Right lobe of liver (tissue), 4 donors: Measurements from ENCODE around the gene MACROD2.

Source experiments
- POLR2A ChIP-seq: fragments of 450-650 bp; IDR thresholded peaks from one replicate; pipeline ENCODE4 v1.6.1; 2017; ENCODE audit warnings: antibody characterized with exemption, mild to moderate bottlenecking
- TF ChIP-seq, protein P1 (sequence below), 4 donors: fragments of 200-600 bp in 3 of 4; fragments of 450-650 bp in 1 of 4; IDR thresholded peaks; one replicate each; pipeline versions ENCODE4 v1.5.1 to v1.8.0; 2016 to 2022; ENCODE audit warnings: antibody characterized with exemption in 4 of 4, mild to moderate bottlenecking in 2 of 4
- donor health status: DM: no; HTN: no; CAD: no.
- donor health status: DM: no; HTN: no; CAD: no.
- donor health status: DM: no; HTN: yes; CAD: no.

DNA sequence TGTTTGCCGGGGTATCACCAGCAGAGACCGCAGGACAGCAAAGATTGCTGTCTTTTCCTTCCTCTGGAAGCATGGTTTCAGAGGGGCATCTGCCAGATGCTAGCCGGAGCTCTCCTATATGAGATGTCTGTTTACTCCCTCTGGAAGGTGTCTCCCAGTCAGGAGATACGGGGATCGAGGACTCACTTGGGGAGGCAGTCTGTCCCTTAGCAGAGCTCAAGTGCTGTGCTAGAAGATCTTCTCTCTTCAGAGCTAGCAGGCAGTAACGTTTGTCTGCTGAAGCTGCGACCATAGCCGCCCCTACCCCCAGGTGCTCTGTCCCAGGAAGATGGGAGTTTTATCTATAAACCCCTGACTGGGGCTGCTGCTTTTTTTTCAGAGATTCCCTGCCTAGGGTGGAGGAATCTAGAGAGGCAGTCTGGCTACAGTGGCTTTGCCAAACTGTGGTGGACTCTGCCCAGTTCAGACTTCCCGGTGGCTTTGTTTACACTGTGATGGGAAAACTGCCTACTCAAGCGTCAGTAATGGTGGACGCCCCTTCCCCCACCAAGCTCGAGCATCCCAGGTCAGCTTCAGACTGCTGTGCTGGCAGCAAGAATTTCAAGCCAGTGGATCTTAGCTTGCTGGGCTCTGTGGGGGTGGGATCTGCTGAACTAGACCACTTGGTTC is 475.0 kb downstream of the MACROD2 start:
- TF ChIP-seq, protein P1, sequence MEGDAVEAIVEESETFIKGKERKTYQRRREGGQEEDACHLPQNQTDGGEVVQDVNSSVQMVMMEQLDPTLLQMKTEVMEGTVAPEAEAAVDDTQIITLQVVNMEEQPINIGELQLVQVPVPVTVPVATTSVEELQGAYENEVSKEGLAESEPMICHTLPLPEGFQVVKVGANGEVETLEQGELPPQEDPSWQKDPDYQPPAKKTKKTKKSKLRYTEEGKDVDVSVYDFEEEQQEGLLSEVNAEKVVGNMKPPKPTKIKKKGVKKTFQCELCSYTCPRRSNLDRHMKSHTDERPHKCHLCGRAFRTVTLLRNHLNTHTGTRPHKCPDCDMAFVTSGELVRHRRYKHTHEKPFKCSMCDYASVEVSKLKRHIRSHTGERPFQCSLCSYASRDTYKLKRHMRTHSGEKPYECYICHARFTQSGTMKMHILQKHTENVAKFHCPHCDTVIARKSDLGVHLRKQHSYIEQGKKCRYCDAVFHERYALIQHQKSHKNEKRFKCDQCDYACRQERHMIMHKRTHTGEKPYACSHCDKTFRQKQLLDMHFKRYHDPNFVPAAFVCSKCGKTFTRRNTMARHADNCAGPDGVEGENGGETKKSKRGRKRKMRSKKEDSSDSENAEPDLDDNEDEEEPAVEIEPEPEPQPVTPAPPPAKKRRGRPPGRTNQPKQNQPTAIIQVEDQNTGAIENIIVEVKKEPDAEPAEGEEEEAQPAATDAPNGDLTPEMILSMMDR (IDR thresholded peaks at IDR 0.05) = no peak
- no peak for TF ChIP-seq POLR2A
